Astrocyte (in vitro differentiated cells and primary cell): ENCODE measurements around the gene UPF3A.

Experiments
- CTCF ChIP-seq: IDR thresholded peaks from 2 replicates; pipeline ENCODE4 v1.5.1; 2011; ENCODE audit warnings: low read depth, mild to moderate bottlenecking, inconsistent platforms, low read length, moderate library complexity; ENCODE audit not compliant: insufficient read depth
- EZH2 ChIP-seq: IDR thresholded peaks from 2 replicates; pipeline ENCODE4 v1.6.1; 2012; ENCODE audit warnings: mild to moderate bottlenecking, low read length, inconsistent platforms; ENCODE audit not compliant: insufficient read depth

- no peak for TF ChIP-seq EZH2
- no peak for TF ChIP-seq CTCF
These were observed 38.7 kb downstream of the UPF3A start for GRCh38 chr13:114320065-114320464.
